ENCODE results near the gene SNX15.

SNX15 gene

DNA sequence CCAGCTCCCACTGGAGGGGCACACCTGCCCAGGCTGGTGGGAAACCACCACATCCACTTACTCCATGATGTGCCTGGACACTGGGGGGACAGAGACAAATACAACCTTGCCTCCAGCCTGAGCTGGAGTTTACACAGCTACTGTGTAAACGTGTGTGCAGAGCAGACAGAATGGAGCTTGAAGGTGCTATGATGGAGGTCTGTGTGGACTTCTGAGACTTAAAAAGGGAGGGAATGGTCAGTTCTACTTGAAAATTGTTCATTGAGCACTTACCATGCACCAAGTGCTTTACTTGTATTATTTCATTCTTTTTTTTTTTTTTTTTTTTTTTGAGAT is 45.4 kb downstream of the SNX15 start:
- H3K27ac ChIP-seq (ENCODE audit: low read length) = no peak overlapping the region
- no peak overlapping the region for H3K4me3 ChIP-seq (ENCODE audit: low read length)
- H3K9ac ChIP-seq (ENCODE audit: low read depth, low read length) = no peak overlapping the region
- no peaks in the 10 kb centered on the region for H3K9me3 ChIP-seq (ENCODE audit: insufficient read depth, low read depth, low read length)
- no peaks in the 10 kb centered on the region; the same call in 1 of the 2 replicates for H3K4me1 ChIP-seq (ENCODE audit: insufficient read depth, low read length)
- no peaks in the 10 kb centered on the region for H3K27me3 ChIP-seq (ENCODE audit: insufficient read depth, low read length)
- peaks cover 21% of the 10 kb centered on the region for H3K36me3 ChIP-seq (ENCODE audit: insufficient read depth, low read depth, low read length)

DNA sequence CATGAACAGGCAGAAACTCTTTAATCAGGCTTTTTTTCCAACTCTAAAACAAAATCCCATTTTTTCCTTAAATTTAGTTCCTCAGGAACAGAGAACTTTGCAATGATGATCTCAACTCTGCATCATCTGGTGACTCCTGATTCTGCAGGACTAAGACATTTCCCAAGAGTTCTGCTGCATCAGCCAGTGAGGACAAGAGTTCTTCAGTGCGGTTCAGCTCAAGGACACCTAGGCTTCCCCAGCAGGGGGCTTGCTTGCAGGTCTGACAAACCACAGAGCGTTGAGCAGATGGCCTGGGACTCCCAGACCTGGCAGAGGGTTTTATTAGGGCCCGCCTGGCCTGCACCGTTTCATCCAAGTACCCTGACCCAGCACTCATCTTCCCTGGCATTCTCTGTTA is 50.2 kb downstream of the SNX15 start:
- H3K27ac ChIP-seq (ENCODE audit: low read length) = no peak overlapping the region
- H3K4me3 ChIP-seq (ENCODE audit: low read length) = no peak overlapping the region
- H3K36me3 ChIP-seq (ENCODE audit: insufficient read depth, low read depth, low read length) = peaks cover 66% of the 10 kb centered on the region
- no peaks in the 10 kb centered on the region for H3K27me3 ChIP-seq (ENCODE audit: insufficient read depth, low read length)
- no peak overlapping the region for H3K9ac ChIP-seq (ENCODE audit: low read depth, low read length)
- H3K9me3 ChIP-seq (ENCODE audit: insufficient read depth, low read depth, low read length) = no peaks in the 10 kb centered on the region
- no peaks in the 10 kb centered on the region for H3K4me1 ChIP-seq (ENCODE audit: insufficient read depth, low read length)

- Histone ChIP-seq H3K27me3 (ENCODE audit: insufficient read depth, low read length) (no peaks in the 10 kb centered on the region), H3K9ac (ENCODE audit: low read depth, low read length) (no peak overlapping the region), H3K9me3 (ENCODE audit: insufficient read depth, low read depth, low read length) (no peaks in the 10 kb centered on the region), H3K27ac (ENCODE audit: low read length) (no peak overlapping the region), H3K4me3 (ENCODE audit: low read length) (no peak overlapping the region), H3K36me3 (ENCODE audit: insufficient read depth, low read depth, low read length) (peaks cover 71% of the 10 kb centered on the region), H3K4me1 (ENCODE audit: insufficient read depth, low read length) (peaks cover 6% of the 10 kb centered on the region)
Observed at GRCh38 chr11:65078151-65078550, 50.9 kb downstream of the SNX15 start.

- Histone ChIP-seq H3K27ac (ENCODE audit: low read length) (no peak overlapping the region), H3K9me3 (ENCODE audit: insufficient read depth, low read depth, low read length) (no peaks in the 10 kb centered on the region), H3K36me3 (ENCODE audit: insufficient read depth, low read depth, low read length) (peaks cover 71% of the 10 kb centered on the region), H3K27me3 (ENCODE audit: insufficient read depth, low read length) (no peaks in the 10 kb centered on the region), H3K4me3 (ENCODE audit: low read length) (no peak overlapping the region), H3K4me1 (ENCODE audit: insufficient read depth, low read length) (peaks cover 6% of the 10 kb centered on the region), H3K9ac (ENCODE audit: low read depth, low read length) (no peak overlapping the region)
Observed at GRCh38 chr11:65078786-65079342, 51.6 kb downstream of the SNX15 start.

GRCh38 chr11:65083134-65083833 is 56.0 kb downstream of the SNX15 start:
- Histone ChIP-seq H3K27ac (ENCODE audit: low read length) (peak overlapping the region; percentile 75), H3K4me3 (ENCODE audit: low read length) (peak overlapping the region; percentile 97), H3K36me3 (ENCODE audit: insufficient read depth, low read depth, low read length) (peaks cover 67% of the 10 kb centered on the region), H3K27me3 (ENCODE audit: insufficient read depth, low read length) (no peaks in the 10 kb centered on the region), H3K9me3 (ENCODE audit: insufficient read depth, low read depth, low read length) (no peaks in the 10 kb centered on the region), H3K9ac (ENCODE audit: low read depth, low read length) (peak overlapping the region; percentile 99), H3K4me1 (ENCODE audit: insufficient read depth, low read length) (peaks cover 10% of the 10 kb centered on the region)

- Histone ChIP-seq H3K9me3 (ENCODE audit: insufficient read depth, low read depth, low read length) (no peaks in the 10 kb centered on the region), H3K9ac (ENCODE audit: low read depth, low read length) (peak within 1 kb of the TSS; percentile 99), H3K4me1 (ENCODE audit: insufficient read depth, low read length) (peaks cover 10% of the 10 kb centered on the region), H3K36me3 (ENCODE audit: insufficient read depth, low read depth, low read length) (peaks cover 64% of the 10 kb centered on the region), H3K27me3 (ENCODE audit: insufficient read depth, low read length) (no peaks in the 10 kb centered on the region), H3K4me3 (ENCODE audit: low read length) (peak within 1 kb of the TSS; percentile 97), H3K27ac (ENCODE audit: low read length) (peak within 1 kb of the TSS; percentile 86)
Observed at GRCh38 chr11:65083834-65084597, 56.8 kb downstream of the SNX15 start, which contains the start of the genes CDCA5 and ZFPL1. TSS of gene CDCA5 (minus strand) at chr11:65084040. CDS start at chr11:65083978, 62 bp downstream. TSS of gene ZFPL1 (plus strand) at chr11:65084222. CDS start at chr11:65084699, 477 bp downstream.

DNA sequence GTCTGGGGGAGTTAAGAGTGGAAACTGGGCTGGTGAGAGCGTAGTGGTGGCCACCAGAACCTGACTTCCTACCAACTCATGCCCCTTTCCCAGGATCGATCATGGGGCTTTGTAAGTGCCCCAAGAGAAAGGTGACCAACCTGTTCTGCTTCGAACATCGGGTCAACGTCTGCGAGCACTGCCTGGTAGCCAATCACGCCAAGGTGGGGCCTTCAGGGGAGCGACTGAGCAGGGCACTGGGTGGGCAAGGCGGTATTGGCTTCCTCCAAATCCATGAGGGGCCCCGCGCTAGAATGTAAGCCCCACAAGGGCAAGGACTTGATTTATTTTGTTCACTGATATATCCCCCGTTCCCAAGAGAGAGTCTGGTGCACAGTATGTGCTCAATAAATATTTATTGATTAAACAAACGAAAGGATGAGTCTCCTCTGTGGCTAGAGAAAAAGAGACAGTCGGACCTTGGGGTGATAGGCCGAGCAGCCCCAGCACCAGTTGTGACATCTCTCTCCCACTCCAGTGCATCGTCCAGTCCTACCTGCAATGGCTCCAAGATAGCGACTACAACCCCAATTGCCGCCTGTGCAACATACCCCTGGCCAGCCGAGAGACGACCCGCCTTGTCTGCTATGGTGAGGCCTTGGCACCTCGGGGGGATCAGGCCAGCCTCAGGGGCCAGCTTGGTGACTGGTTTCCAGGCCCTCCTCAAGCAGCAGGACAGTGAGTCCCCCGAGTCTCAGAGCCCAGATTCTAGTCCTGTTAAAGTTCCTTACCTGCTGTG is 57.5 kb downstream of the SNX15 start:
- H3K36me3 ChIP-seq (ENCODE audit: insufficient read depth, low read depth, low read length) = peaks cover 59% of the 10 kb centered on the region
- H3K9me3 ChIP-seq (ENCODE audit: insufficient read depth, low read depth, low read length) = no peaks in the 10 kb centered on the region
- H3K27ac ChIP-seq (ENCODE audit: low read length) = peak overlapping the region; percentile 86
- peak overlapping the region; percentile 99 for H3K9ac ChIP-seq (ENCODE audit: low read depth, low read length)
- no peaks in the 10 kb centered on the region for H3K27me3 ChIP-seq (ENCODE audit: insufficient read depth, low read length)
- peaks cover 10% of the 10 kb centered on the region for H3K4me1 ChIP-seq (ENCODE audit: insufficient read depth, low read length)
- peak overlapping the region; percentile 97 for H3K4me3 ChIP-seq (ENCODE audit: low read length)

DNA sequence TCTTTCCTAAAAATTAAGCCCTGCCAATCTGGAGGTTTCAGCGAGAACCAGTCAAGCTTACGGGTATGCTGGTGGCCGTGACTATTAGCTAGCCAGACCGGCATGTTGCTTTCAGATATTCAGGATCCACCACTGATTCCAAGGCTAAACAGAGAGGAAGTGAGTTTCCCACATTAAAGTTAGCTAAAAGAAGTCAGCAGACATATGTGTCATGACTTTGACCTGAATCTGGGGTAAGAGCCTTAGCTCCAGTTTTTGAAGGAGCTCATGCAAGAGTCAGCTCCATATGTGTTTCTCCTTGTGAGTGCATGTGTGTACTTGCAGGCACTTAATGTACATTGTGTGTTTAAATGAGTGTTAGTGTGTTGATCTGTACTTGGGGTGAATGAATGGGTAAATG is 58.2 kb downstream of the SNX15 start:
- H3K9ac ChIP-seq (ENCODE audit: low read depth, low read length) = 0 out of 2 replicates have a peak overlapping the region, but pooled peaks have one; percentile 99
- H3K27ac ChIP-seq (ENCODE audit: low read length) = no peak overlapping the region
- H3K4me3 ChIP-seq (ENCODE audit: low read length) = peak overlapping the region; percentile 97; the same call in 1 of the 2 replicates
- no peaks in the 10 kb centered on the region for H3K27me3 ChIP-seq (ENCODE audit: insufficient read depth, low read length)
- H3K4me1 ChIP-seq (ENCODE audit: insufficient read depth, low read length) = peaks cover 10% of the 10 kb centered on the region
- no peaks in the 10 kb centered on the region for H3K9me3 ChIP-seq (ENCODE audit: insufficient read depth, low read depth, low read length)
- peaks cover 54% of the 10 kb centered on the region for H3K36me3 ChIP-seq (ENCODE audit: insufficient read depth, low read depth, low read length)

- Histone ChIP-seq H3K9me3 (ENCODE audit: insufficient read depth, low read depth, low read length) (no peaks in the 10 kb centered on the region), H3K4me1 (ENCODE audit: insufficient read depth, low read length) (peaks cover 10% of the 10 kb centered on the region), H3K27ac (ENCODE audit: low read length) (no peak overlapping the region), H3K27me3 (ENCODE audit: insufficient read depth, low read length) (no peaks in the 10 kb centered on the region), H3K9ac (ENCODE audit: low read depth, low read length) (no peak overlapping the region), H3K4me3 (ENCODE audit: low read length) (no peak overlapping the region), H3K36me3 (ENCODE audit: insufficient read depth, low read depth, low read length) (peaks cover 40% of the 10 kb centered on the region)
Observed at GRCh38 chr11:65086809-65087208, 59.6 kb downstream of the SNX15 start.

GRCh38 chr11:65087216-65087615 is 60.0 kb downstream of the SNX15 start:
- Histone ChIP-seq H3K36me3 (ENCODE audit: insufficient read depth, low read depth, low read length) (peaks cover 36% of the 10 kb centered on the region), H3K4me3 (ENCODE audit: low read length) (no peak overlapping the region), H3K27ac (ENCODE audit: low read length) (no peak overlapping the region), H3K4me1 (ENCODE audit: insufficient read depth, low read length) (peaks cover 10% of the 10 kb centered on the region), H3K9me3 (ENCODE audit: insufficient read depth, low read depth, low read length) (no peaks in the 10 kb centered on the region), H3K9ac (ENCODE audit: low read depth, low read length) (no peak overlapping the region), H3K27me3 (ENCODE audit: insufficient read depth, low read length) (no peaks in the 10 kb centered on the region)

- H3K27me3 ChIP-seq (ENCODE audit: insufficient read depth, low read length) = no peaks in the 10 kb centered on the region
- H3K9ac ChIP-seq (ENCODE audit: low read depth, low read length) = no peak overlapping the region
- no peak overlapping the region for H3K4me3 ChIP-seq (ENCODE audit: low read length)
- H3K9me3 ChIP-seq (ENCODE audit: insufficient read depth, low read depth, low read length) = no peaks in the 10 kb centered on the region
- no peak overlapping the region for H3K27ac ChIP-seq (ENCODE audit: low read length)
- peaks cover 8% of the 10 kb centered on the region for H3K4me1 ChIP-seq (ENCODE audit: insufficient read depth, low read length)
- peaks cover 30% of the 10 kb centered on the region for H3K36me3 ChIP-seq (ENCODE audit: insufficient read depth, low read depth, low read length)
Observed at GRCh38 chr11:65087827-65088226, 60.6 kb downstream of the SNX15 start.
